Activated CD4-positive, alpha-beta T cell treated with anti-CD3 and anti-CD28 coated beads, Interleukin-2, amount 50 U/mL, for 24 hours (primary cell): ENCODE data around the gene PPP1R14B.
A peak's percentile ranks its signal among the peaks of the same experiment; 100 is the strongest.

Experiments
- DNase-seq, 2 donors: peaks; one replicate each; pipeline ENCODE4 v3.0.0-alpha.2; 2020; ENCODE audit warnings: low read depth in 1 of 2, low spot score in 1 of 2

PPP1R14B gene

DNA sequence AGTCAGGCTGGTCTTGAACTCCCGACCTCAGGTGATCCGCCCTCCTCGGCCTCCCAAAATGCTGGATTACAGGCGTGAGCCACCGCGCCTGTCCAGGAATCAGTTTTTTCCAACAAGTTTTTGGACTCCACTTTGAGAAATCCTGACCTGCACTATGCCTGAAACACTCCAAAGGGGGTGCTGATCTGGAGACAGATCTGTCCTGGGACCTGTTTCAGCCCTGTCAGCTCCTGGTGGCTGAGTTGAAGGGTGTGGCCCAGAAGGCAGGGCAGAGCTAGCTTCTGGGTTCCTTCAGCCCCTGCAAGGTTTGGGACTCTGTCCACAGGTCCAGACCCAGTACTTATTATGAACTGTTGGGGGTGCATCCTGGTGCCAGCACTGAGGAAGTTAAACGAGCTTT is 15.2 kb downstream of the PPP1R14B start:
- DNase-seq: no peak

DNA sequence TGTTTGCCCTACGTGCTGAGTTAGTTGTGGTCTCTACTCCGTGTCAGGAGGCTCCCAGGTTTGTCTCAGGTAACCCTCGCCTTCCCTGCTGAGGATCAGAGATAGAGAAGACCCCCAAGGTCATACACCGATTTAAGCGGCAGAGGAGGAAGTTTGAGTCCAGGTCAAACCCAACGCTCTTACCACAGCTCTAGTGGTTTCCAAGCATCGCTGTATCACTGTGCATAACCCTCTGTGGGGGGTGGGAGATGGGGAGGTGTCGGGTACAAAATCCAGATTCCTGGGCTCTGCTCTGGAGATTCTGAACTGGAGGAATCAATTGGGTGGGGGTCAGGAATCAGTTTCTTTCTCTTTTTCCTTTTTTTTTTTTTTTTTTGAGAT is 15.8 kb downstream of the PPP1R14B start:
- DNase-seq: no peak

DNA sequence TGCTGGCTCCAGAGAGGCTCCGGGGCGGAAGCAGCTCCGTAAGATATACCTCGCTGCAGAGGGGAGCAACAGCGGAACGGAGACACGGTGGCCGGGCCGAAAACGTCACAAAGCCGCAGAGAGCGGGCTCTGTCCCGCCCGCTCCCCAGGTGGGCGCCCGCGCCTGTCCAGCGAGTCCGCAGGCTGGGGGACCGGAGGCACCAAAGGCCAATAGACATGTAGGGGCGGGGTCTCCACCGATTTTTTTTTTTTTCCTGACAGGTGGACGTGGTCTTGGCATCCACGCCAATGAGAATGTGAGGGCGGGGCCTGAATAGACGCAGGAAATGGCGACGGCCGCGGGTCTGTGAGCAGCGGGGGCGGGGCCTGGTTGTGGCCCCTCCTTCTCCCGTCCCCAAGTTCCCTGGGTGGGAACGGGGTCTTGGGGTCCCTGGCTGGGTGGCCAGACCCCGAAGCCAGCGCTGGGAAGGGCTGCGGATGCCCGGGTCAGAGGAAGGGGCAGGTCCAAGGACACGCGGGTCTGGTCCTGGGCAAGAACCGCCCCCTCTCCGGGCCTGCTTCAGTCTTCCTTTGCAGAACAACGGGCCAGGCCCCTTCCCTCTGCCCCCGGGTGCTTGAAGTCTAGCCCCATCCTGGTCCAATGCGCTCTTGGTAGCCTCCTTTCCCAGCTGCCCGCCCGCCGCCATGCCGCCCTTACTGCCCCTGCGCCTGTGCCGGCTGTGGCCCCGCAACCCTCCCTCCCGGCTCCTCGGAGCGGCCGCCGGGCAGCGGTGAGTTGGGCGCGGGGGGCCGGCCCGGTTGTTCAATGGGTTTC is 16.4 kb downstream of the PPP1R14B start, which contains the start of gene DNAJC4:
DNAJC4 (plus strand) TSS at position 378 of the 814 bp plus-strand sequence; CDS start at position 685, 307 bp downstream.
- DNase-seq: peak; percentile 67 to 83

DNA sequence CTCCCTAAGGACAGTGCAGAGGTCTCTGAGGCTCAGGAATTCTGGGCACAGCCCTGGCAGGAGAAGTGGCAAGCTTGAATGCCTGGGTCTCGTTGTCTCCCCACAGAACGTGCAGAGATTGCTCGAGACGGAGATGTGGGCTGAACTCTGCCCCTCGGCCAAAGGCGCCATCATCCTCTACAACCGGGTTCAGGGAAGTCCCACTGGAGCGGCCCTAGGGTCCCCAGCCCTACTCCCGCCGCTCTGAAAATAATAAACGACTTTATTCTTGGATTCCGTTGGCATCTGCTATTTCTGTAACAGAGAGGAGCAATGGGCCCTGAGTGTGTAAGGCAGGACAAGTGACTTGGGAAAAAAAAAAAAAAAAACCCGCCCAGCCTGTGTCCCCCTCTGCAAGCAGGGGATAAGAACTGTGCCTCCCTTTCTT is 17.0 kb downstream of the PPP1R14B start:
- no peak for DNase-seq

DNA sequence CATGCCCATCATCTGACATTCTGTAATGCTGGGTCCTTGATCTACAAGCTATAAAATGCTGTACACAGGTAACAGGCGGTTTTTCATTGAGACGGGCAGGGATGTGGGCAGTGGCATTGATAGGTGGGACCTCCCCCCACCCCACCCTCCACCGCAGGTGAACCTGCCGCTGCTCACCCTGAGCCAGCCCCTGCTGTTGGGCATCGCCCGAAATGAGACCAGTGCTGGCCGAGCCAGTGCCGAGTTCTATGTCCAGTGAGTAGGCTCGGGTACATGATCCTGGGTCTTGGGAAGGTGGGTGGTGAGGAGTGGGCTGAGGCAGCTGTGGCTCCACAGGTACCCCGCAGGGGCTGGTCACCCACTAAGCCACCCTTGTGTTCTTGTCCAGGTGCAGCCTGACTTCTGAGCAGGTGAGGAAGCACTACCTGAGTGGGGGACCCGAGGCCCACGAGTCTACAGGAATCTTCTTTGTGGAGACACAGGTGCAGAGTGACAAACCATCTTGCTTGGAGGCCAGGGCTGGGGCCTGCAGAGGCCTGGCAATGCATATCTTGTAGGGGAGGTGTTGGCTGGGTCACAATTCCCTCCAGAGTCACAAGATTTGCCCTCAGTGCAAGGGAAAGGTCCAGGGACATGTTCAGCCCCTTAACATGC is 17.5 kb downstream of the PPP1R14B start:
- DNase-seq: no peak

DNA sequence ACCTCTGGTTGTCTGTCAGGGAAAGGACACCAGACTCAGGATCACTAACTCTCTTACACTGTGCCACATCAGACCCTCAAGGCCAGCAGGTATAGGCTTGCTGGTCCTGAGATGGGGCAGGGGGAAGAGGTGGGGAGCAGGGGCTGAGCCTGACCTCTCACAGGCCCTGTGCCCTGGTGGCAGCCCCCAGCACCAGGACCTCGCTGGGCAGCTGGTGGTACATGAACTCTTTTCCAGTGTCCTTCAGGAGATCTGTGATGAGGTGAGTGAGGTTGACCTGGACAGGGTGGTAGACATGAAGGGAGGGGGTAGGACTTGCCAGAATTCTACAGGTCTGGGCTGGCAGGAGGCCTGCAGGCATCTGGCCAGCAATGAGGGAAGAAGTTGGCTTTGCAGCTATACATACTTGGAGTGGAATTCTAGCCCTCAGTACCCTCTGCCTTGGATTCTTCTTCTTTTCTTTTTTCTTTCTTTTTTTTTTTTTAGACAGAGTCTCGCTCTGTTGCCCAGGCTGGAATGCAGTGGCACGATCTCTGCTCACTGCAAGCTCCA is 19.3 kb downstream of the PPP1R14B start:
- DNase-seq: no peak

DNA sequence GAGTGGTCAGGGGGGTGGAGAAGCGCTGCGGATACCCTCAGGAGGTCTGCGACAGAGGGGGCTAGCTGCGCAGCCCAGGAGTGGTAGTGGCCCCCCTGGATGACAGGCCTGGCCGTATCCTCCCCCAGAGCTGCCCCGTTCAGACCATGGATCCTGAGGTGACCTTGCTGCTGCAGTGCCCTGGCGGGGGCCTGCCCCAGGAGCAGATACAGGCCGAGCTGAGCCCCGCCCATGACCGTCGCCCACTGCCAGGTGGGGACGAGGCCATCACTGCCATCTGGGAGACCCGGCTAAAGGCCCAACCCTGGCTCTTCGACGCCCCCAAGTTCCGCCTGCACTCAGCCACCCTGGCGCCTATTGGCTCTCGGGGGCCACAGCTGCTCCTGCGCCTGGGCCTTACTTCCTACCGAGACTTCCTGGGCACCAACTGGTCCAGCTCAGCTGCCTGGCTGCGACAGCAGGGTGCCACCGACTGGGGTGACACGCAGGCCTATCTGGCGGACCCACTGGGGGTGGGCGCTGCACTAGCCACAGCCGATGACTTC is 20.2 kb downstream of the PPP1R14B start:
- DNase-seq: no peak

DNA sequence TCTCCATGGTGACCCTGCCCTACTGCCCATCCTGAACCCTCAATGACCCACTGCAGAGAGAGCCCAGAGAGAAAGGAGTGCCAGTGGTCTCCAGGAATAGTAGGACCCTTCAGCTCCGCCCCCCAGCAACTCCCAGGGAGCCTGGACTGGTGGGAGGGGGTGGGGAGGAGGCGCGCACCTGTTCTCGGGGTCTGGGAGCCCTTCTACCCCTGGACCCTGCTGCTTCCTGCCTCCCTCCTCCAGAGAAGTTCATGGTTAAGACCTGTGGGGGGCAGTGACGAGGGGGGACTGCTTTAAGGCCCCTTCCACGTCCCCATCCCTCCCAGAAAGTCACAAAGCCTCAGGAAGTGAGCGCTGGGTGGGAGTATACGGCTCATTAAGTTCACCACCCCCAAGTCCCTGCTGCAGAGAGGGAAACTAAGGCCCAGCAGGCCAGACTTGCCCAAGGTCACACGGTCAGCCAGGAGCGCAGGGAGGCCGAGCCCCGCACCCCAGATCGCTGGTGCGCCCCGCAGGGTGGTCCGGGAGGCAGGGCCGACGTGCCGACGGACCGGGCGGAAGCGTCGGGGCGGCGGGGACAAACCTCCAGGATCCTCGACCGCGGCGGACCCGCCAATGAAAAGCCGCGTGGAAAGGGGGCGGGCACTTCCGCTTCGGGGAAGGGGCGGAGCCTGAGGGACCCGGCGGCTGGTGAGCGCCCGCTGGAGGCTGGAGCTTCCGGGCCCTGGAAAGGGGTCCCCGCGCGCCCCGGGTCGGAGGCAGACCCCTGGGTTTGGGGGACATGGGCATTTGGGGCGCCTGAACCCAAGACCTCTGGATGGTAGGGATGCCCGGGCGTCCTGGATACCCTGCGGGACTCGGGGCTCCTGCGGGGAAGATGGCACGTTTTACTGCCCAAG is 20.9 kb downstream of the PPP1R14B start, which contains the start of the genes NUDT22 and TRPT1:
NUDT22 (plus strand) TSS at position 667 of the 899 bp plus-strand sequence. CDS start 379 bp downstream, outside the sequence.
TRPT1 (minus strand) TSS at position 579 of the 899 bp plus-strand sequence; CDS start at position 253, 326 bp downstream.
- peak; percentile 94 for DNase-seq

DNA sequence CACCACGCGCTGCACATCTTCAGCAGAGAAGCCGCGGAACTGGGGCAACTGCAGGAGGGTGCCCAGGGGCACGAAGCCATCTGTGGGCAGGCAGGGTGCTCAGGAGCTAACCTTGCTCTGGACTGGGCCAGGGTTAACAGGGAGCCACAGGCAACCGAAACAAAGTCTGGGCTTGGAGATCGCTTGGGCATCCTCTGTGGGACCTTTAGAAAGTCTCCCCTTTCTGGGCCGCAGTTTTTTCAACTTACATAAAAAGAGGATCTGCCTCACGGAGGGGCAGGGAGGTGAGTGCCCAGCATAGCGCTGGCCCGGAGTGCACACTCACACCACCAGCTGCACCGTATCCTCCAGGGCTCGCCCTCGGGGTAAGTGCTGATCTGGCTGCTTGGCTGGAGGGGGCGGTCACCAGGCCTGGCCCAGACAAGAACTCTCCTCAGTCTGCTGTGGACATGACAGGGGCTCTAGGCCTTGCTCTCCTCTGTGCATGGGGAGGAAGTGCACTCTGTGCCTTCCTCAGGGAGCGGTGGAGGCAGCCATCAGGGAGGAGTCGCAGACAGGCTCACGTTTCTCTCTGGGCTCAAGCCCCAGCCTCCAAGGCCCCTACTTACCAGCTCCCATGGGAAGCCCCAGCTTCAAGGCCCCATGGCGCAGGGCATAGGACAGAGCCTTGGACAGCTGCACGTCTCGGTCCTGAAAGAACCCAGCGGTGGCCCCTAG is 21.7 kb downstream of the PPP1R14B start:
- no peak for DNase-seq

DNA sequence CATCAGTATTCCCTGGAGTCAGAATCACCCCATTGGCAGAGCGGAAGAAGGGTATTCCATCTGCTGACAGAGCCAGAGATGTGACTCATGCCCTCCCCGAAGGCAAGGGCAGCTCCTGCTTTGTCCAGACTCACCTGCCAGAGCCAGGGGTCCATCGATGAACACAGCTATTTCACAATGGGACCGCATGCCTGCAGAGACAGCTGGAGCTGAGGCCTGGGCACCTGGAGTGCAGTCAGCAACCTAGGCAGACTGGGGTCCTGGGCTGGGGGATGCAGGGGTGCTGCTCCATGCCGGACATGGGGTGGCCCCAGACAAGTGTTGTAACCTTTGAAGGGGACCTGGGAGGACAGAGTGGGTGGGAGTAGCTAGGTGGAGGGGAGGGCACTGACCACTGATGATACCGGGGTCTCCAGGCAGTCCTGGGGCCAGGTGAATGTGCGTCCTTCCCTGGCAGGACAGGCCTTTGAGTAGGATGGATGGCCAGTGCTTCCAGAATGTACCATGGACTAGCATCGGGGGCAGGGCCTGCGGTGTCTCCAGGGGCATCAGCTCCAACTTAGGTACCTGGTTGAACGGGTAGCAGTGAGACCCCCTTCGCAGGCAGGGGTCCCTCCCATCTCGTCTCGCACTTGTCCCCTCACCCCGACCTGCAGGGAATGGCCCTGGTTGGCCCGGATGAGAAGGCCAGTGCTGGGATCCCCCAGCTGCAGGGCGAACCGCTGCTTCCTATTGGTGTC is 22.4 kb downstream of the PPP1R14B start:
- DNase-seq: no peak

DNA sequence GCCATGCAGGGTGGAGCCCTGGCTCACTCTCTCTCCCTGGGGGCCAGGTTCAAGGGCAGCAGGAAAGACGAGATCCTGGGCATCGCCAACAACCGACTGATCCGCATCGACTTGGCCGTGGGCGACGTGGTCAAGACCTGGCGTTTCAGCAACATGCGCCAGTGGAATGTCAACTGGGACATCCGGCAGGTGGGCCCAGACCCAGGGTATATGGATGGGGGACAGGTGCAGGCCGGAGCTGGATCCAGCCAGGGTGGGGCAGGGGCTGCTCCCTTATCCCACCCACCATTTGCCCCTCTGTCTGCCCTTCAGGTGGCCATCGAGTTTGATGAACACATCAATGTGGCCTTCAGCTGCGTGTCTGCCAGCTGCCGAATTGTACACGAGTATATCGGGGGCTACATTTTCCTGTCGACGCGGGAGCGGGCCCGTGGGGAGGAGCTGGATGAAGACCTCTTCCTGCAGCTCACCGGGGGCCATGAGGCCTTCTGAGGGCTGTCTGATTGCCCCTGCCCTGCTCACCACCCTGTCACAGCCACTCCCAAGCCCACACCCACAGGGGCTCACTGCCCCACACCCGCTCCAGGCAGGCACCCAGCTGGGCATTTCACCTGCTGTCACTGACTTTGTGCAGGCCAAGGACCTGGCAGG is 23.6 kb downstream of the PPP1R14B start:
- DNase-seq: no peak

DNA sequence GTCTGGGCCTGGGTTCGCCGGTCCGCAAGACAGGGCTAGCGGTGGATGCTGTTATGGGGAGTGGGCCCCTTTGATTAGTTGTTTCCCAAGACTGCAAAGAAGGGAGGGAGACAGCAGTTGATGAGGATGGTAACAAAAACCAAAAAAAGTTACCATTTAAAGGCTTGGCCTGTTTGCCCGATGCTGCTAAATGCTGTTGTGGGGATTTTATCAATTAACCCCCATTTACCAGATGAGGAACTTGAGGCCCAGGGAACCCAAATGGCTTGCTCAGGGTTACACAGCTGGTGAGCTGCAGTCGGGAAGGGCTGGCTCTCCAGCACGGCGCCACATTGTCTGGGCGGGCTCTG is 24.1 kb downstream of the PPP1R14B start:
- no peak for DNase-seq

DNA sequence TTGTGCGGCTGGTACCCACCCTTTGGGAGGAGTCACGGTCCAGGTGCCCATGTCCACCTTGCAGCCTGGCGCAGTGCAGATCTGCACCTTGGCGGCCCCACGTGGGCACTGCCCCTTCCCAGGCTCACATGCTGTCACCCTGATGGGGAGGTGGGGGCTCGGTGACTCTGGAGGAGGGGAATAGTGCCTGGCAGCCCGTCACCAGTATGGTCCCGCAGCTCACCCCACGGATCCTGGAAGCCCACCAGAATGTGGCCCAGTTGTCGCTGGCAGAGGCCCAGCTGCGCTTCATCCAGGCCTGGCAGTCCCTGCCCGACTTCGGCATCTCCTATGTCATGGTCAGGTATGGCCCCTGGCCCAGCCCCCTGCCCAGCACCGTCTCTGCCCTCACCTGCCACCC is 25.9 kb downstream of the PPP1R14B start:
- no peak for DNase-seq

DNA sequence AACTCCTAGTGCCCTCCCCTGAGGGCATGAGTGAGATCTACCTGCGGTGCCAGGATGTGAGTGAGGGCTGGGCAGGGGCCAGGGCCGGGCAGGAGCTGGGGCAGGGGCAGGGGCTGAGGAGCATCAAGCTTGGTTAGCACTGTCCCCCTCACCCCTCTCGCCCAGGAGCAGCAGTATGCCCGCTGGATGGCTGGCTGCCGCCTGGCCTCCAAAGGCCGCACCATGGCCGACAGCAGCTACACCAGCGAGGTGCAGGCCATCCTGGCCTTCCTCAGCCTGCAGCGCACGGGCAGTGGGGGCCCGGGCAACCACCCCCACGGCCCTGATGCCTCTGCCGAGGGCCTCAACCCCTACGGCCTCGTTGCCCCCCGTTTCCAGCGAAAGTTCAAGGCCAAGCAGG is 26.5 kb downstream of the PPP1R14B start:
- DNase-seq: no peak

DNA sequence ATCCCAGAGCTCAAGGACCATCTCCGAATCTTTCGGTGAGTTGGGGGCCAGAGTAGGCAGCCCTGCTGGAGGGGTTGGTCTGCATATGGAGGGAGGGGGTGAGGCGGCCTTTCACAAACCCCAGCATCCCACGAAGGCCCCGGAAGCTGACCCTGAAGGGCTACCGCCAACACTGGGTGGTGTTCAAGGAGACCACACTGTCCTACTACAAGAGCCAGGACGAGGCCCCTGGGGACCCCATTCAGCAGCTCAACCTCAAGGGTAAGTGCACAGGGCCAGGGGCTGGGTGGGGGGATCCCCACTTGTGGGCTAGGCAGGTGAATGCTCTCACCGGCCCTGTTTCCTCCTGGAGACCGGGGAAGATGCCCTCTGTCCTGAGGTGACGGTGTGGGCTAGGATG is 27.0 kb downstream of the PPP1R14B start:
- no peak for DNase-seq

DNA sequence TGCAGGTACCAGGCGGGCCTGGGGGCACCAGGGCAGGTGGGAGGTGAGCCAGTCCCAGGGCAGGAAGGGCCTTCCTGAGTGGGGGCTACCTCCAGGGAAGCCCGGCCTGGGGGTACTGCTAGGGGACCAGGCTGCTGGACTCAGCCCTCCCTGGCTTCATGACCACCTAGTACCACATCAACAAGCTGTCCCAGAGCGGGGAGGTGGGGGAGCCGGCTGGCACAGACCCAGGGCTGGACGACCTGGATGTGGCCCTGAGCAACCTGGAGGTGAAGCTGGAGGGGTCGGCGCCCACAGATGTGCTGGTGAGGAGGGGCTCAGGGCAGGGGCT is 27.4 kb downstream of the PPP1R14B start:
- no peak for DNase-seq

DNA sequence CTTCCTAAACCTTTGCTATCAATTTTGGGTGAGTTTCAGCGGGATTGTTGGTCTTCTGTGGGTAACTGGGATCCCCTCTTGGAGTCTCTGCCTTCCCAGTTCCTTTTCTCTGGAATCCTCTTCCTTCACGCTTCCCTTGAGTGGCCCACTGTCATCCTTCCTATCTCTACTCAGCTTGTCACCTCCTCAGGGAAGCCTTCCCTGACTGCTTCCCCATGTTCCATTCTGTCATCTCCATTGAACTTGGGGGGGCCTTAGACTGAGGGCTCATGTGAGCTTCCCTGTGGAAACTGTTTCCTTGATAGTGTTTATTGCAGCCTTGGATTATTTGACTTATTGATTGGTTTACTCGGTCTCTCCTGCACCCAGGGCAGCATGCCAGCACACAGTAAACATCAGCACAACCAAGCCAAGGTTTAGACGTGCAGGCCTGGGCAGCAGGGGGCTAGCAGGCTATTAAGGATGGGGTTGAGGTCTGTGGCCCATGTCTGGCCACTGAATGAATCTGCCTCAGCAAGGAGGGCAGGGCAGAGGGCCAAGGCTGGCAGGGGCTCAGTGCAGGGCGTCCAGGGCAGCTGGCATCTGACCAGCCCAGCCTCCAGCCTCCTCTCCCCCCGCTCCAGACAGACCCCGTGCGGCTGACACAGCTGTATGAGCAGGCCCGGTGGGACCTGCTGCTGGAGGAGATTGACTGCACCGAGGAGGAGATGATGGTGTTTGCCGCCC is 28.0 kb downstream of the PPP1R14B start:
- no peak for DNase-seq

DNA sequence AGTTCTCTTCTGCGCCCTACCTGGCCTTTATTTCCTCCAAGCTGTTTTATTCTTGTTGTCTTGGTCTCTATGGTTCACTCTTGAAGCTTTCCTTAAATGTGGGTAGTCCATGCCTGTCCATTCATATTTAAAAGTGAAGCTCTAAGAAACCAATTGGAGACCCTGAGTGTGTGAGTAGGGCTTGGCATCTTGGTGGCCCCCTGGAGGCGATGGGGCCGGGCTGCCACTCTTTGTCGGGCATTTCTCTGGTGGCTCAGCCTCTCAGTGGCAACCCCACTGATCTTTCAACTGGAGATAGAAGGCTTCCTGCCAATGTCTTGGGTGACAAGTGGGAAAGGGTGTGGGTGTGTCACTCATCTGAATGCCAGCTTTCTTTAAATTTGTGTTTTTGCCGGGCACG is 29.9 kb downstream of the PPP1R14B start:
- no peak for DNase-seq
